Measurements from ENCODE around the gene MYZAP.
"Not testable (repeated sequence)": the region's sequence is repeated elsewhere in the genome, so short reads cannot be mapped to it uniquely, and the experiment has no call there.

The MYZAP gene

DNA sequence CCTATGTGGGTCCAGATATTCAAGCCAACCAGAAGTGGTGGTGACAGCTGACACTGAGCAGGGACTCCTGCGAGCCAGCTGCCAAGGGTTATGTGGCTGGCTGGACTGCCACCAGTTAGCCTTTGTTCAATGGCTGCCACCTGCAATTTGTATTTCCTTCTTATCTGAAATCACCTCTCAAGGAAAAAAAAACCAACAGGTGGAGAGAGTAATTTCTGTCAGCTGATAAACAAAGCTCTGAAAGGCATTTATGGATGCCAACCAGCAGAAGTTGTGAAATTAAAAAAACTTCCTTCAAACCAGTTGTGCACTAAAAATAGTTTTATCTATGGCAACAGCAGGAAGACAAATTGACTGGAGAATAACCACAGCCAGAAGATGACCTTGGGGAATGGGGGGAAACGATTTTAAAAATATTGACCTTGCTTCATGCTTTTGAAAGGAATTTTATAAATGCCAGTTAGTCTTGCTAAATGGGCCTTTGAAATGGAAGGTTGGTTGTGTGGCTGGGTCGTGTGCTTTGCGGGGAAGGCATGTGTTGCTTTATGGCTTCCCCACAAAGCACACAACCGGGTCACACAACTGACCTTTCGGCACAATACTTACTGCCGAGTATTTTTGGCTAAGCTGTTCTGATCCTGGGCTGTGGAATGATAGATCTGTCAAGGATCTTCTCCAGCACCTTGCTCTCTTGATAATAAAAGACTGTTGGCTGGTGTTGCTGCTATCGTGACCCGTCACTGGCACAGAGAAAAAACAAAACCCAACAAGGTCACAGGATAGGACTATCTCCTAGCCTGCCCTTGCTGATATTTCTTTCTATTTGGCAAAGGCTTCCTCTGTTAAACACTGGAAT, 3.5 kb downstream of the MYZAP start:
- DNase-seq, result no peak

DNA sequence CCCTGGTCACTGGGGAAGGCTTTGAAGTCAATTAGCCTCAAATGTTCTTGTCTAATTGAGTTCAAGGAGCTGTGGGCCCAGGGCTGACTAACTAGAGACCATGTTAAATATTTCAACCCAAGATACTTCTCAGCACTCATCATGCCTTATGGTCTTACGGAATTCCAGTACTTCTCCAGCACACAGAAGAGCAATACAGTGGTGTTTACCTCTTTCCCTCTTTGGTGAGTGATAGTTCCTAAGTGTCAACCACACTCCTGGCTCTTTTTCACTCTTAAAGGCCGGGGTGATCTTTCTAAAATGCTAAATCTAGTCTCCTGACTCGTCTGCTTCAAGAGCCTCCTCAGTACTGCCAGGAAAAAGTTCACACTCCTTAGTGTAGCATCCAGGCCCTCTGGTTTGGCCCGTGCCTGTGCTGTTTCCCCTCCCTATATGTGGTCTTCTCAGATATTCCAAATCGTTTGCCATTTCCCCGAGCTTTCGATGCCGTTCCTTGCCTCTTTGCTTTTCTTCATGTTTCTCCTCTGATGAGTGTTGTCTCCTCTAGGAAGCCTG, 4.7 kb downstream of the MYZAP start:
- DNase-seq, result no peak

DNA sequence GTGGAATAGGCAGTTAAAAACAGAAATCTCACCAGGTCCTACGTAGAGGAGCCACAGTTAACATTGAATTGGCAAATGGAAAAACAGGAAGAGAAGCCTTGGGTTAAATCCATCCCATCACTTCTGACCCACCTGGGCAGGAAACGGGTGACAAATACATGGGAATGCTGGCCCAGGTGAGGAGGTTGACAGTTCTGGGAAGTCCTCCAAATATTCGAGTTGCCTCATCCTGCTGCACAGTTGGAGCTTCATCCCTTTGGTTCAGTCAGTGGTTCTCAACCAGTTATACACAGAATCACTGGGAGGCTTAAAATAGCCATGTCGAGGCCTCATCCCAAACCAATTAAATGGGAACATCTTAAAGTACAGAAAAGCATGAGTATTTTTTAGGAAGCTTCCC, 5.3 kb downstream of the MYZAP start:
- DNase-seq, result no peak

DNA sequence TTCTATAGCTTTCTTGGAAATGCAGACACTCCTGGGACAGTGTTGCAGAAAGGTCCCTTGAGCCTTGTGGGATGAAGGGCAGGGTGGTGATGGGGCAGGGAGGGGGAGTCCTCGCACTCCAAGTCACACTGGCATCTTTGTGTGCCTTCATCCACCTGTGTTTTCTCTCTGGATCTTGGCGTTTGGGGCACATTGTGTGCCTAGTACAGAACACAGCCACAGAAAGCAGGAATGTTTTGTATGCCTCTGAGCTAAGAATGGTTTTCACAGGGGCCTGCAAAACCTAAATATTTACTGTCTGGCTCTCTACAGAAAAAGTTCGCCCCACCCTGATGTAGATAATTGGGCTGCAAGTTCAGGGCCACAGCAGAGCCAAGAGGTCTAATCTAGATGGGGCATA, 5.7 kb downstream of the MYZAP start:
- no peak for DNase-seq

DNA sequence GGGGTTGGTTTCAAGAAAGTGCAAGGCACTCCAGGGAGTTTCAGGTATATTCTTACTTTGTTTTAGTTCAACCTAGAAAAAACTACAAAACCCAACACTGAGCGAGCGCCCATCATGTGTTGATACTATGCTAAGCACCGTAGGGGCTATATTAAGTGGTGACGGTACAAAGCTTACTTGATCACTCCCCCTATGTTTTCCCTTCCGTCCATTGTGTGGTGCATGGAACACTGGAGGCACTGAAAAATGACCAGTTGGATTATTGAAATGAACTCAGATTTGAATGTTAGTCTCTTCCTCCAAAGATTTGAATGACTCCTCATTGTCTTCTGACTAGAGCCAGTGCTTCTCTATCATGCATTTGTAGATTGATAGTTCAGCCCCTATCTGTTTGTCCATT, 6.6 kb downstream of the MYZAP start:
- no peak for DNase-seq

DNA sequence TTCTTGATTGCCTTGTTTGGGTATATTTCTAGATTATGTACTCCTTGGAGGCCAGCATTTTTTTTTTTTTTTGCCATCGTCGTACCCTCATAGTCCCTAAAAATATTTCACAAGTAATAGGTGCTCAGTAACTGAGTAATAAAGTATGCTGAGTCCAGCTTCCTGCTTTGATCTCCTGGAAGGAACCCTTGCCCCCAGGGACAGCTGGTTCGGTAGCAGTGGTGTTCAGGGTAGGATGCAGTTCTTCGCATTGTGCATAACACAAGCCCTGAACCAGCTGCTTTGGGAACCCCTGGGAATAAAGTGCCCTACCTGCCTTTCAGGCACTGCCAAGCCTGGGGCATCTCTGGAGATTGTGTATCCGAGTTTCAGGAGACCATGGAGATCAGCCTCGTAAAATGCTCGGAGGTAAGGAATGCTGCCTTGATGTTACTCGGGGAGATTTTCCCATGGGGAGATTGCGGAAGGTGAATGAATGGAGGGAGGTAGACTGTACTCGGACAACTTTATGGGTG, 7.6 kb downstream of the MYZAP start:
- no peak for DNase-seq

DNA sequence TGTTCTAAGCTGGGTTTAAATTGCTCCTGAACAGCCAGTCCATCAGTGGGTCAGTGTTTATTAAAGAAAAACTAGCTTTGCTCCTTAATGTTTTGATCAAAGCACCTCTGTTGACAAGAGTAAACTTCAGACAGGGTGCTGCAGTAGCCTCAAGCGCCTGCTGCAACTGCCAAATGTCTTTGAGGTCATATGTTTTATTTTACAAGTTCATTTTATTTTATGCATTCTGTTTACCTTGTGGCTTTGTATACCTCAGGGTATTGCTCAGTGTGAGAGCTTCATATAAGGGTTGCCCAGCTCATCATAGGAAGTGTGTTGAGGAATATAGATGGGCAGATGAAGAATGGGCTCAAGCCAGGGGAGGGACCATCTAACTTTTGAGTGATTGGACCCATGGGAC, 8.5 kb downstream of the MYZAP start:
- DNase-seq, result no peak

DNA sequence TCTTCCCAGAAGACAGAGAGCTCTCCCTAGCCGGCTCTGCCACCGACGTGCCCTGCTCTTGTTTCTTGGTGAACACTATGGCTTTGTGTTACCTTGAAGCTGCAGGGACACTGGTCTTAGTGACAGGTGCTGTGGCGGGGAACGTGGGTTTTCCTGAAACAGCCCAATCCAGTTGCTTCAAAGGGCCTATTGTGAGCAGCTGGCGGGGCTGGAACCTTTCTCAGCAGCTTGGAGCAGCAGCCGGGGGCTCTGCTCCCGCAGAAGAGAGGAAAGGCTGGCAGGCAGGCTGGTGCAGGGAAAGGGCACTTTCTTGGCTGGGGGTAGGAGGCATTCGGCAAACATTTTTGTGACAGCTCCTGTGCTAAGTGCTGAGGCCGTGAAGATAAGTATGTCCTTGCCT, 12.8 kb downstream of the MYZAP start:
- no peak for DNase-seq

DNA sequence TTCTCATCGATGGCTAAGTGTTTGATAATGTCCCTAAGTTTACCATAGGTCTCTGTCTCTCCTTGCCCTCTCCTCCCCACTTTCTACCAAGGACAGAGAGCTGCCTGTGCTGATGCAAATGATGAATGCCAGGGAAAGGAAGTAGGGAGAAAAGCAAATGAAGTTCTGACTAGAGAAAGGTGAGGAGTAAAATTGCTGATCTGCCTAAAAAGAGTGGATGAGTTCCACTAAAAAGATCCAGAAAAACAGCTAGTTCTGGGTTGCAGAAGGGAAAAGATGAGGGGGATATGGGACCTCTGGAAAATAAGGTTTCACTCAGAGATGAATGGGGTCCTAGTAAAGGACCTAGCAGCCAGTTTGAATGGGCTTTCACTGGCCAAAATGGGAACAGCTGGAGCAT, 13.8 kb downstream of the MYZAP start:
- DNase-seq, result no peak

DNA sequence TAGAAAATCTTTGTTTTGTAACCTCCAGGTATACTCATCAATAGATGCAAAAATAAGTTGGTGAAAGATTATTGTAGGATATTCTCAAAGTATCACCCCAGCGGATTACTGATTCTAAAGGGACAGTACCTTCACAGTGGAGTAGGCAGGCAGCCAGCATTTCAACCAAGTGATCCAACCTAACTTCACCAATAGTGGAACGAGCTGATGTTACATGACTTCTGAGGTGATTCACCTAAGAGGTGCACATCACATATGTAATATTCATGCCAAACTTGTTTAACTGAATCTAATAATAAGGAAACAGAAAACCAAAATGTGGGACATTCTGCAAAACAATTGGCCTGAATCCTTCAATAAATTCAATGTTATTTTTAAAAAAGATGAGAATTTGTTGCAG, 14.3 kb downstream of the MYZAP start:
- DNase-seq, result no peak

DNA sequence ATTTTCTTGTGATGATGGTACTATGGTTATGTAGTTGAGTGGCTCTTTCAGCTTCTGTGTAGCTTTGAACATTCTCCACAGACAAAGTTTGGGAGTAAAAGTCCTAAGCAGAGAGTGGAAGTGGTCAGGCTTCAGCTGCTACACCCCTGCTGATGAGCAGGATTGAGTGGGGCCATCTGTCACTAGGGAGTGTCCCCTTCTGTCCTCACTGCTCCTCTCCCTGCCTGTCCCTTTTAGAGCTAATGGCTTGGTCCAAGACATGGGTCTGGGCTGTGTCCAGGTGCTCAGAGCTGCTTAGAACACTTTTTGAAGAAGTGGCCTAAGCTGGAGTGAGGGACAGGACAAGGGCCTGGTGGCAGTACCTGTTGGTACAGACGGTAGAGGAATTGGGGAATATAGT, 15.1 kb downstream of the MYZAP start:
- DNase-seq, result no peak

DNA sequence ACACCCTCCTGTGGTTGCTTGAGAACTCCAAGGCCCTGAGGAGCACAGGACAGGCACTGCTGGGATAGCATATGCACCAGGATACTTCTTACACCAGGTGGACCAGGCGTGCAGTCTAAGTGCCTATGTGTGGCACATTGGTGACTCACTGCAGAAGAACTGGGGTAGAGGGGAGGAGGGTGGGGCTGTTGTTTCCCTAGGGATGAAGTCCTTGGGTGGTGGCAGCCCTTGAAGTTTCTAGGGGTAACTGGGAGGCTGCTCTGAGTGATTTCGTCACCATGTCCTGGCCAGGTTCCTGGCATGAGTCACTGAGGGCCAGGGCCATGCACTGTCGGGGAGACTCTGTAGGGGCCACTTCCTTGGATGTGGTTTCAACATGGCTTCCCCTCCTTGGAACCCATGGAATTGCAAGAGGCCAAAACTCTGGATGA, 15.9 kb downstream of the MYZAP start:
- DNase-seq, result peak; percentile 18

DNA sequence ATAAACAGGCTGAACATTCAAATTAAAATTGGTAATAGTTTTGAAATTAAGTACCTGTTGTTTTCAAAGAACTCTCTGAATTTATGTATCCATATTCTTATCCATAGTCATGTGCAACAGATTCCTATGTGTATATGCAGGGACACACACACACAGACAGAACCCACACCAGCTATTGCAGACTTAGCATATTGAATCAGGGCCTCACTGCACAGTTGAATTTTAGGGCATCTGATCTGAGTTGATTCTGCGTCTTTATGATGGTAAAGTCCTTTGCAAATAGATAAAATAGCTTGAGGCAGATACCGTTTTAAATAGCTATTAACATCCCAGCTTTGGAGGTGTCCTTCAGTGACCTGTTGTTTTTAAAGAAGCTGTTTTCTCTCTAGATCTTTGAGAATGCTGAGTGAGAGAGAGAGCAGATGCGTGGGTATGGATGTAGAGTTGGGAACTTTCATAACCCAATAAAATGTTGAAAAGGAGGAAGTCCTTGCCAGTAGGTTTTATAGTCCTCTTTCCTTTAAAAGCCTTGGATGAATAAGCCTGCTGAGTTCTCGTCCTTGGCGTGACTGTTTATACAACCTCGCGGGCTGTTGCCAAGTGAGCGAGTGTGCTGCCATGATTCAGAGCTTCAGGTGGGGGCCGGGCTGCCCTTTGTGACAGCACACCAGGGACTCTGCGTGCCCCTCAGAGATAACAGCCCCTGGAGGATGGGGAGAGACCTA, 18.3 kb downstream of the MYZAP start:
- DNase-seq, result peak; percentile 47

DNA sequence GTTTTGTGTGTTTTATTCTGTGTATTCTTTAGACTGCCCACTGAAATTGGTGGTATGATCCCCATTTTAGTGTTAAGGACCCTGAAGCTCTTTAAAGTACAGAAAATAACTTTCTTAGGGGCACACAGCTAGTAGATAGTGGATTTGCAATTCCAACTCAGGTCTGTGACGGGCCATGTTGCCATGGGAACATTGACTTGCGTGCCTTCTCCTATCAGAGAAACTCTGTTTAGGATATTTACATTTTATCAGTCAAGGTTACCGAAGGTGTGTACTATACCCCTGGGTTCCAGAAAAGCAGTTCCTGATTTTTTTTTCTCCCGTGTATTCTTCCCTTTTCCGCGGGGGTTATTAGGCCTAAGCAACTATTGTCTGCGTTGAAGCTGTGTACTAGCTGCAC, 19.4 kb downstream of the MYZAP start:
- no peak for DNase-seq

DNA sequence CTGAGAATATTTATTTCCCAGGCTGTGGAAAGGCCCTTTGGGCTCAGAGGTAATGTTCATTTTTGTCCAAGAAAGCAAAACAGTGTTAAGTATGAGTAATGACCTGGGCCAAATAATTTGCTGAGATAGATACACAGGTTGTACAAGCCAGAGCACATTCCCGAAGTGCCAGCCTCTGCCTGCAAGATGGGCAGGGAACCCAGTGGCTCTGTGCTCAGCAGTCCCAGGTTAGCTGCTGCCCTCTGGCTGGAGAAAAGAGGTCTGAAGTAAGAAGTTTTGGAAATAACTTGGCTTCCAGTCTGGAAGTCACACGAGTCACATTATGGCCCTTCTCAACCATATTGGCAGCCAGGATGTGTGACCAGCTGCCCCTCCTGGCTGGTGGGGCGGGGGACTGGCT, 20.2 kb downstream of the MYZAP start:
- DNase-seq, result no peak

DNA sequence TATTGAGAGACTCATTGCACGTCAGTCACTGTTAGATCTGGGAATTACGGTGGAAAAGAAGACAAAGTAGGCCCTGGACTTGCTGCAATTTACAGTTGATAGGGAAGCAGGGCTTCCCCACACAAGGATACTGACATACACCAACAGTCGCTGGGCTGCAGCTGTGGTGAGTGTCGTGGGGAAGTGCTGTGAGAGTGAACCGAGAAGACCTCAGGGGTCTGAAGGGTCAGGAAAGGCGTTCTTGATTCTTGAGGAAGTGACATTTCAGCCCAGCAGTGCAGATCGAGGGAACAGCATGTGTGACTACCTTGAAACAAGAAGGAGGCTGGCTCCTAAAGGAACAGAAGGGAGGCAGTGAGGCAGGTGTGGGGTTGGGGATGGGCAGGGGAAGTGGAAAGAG, 22.5 kb downstream of the MYZAP start:
- no peak for DNase-seq

DNA sequence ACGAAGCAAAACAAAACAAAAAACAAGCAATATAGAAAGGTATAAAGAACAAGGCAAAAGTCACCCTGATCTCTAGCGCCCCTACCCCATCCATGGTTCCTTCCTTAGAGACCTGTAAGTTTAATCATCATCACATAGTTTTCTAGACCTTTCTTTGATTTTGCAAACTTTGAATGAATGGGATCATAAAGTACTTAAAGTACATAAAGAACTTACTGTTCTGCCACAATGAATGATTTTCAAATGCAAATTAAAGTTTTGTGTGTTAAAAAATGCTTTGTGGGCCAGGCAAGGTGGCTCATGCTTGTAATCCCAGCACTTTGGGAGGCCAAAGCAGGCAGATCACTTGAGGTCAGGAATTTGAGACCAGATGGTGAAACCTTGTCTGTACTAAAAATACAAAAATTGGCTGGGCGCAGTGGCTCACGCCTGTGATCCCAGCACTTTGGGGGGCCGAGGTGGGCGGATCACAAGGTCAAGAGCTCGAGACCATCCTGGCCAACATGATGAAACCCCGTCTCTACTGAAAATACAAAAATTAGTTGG, 24.3 kb downstream of the MYZAP start:
- DNase-seq, result not testable (repeated sequence)

DNA sequence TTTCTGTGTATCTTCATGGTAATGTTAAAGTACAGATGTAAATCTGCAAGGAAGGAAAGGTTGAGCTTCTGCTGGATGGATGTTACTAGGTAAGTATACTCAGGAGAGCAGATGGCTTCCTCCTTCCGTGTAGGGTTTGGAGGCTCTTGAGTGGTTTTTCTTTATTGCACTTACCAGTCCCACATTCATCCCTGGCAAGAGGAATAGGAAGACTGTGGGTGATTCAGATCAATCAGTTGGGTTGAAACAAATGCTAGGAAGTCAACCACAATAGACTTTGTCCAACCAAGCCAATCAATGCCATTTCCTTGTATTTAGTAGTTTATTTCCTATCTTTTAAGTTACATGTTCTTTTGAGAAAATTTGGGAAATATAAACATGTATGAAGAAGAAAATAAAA, 26.6 kb downstream of the MYZAP start:
- no peak for DNase-seq

DNA sequence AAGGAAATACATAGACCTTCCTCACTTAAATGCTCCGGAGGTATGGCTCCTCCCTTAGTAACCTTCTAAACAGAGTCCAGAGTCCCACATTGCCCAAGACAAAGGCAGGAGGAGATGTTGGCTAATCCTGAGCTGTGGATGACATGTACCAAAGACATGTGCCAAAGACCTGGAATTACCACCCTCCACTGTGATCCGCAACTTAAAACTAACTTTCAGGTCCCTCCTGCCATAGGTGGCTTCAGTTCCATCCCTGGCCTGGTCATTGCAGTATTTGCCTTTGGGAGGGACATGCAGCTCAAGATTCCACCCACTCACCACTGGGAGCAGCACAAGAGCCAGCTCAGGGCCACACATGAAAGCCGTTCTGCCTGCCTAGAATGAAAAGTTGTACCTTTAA, 28.0 kb downstream of the MYZAP start:
- DNase-seq, result no peak

DNA sequence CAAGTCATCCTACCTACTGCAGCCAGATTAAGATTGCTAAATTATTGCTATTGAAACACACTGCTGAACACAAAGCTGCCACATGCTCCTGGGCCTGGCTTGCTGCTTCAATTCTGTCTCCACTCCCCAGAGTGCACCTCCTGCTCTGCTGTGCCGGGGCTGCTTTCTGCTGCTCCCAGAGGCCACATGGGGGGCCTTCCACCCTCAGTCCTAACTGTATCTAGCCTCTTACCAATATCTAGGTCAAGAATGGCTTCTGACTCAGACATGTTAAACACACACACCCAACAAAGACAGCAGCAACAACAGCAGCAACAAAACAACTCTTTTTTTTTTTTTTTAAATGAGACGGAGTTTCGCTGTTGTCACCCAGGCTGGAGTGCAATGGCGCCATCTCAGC, 33.0 kb downstream of the MYZAP start:
- DNase-seq, result no peak

DNA sequence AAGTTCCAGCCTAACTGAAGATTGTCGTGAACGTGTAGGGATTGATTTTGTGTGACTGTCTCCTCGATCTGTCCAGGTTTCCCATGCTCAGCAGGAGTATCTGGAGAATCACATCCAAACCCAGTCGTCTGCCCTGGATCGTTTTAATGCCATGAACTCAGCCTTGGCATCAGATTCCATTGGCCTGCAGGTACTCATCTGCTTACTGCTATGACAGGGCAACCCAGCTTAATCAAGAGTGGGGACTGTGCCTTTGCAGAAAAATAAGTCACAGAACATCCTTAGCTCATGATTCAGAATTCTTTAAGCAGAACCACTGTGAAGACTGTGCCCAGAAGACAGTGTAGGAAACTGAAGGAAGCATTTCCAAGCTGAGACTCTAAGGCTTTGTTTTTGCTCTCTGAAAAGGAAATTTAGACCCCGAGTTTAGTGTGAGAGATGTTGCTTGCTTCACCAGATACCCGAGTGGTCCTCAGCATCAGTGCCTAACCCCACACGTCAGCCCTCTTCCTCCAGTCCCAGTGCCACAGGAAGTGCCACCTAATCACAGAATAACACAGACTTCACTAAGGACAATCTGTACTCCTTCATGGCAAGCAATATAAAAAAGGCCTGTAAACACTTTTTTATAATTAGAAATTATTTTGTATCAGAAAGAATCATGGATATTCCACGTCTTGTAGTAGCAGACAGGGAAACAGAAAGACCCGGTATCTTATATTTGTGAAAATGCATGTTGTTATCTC, 34.2 kb downstream of the MYZAP start:
- DNase-seq, result no peak

DNA sequence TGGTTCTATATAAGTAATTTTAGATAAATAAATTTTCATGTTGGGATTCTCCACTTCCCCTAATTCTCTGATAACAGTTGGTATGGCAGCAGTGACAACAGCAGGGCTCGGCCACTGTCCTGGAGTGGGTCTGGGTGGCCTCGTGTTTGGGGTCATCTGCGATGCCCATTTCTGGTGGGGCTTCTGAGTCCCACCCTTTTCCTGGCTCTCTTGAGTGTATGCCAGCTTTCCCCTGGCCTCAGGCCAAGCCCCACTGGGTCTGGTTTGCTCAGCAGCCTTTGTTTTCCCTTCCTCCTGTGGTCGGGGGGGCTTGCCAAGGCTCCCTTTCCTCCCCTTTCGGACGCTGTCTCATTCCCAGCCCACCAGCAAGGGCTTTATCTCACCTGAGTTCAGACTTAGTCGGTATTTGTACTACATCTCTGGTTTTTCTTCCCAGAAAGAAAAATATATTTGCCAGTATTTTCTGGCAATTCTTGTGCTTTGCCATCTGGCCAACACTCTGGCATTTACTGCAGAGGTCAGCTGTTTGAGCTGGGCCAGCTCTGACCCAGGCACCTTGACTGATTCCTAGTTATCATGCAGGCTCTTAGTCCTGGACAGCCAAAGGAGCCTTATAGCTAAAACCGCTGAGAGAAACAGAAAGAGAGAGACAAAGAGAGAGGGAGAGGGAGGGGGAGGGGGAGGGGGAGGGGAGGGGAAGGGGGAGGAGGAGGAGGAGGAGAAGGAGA, 35.2 kb downstream of the MYZAP start:
- no peak for DNase-seq

Measured in fibroblast of skin of right quadriceps (primary cell).